Measurements from ENCODE around the gene EMC6.

- TF ChIP-seq CTCF (CRISPR knock-in tag; IDR thresholded peaks at IDR 0.05), result no peak
- TF ChIP-seq EP300 (IDR thresholded peaks at IDR 0.05; ENCODE audit: low read depth in 2 of 2, low read length in 2 of 2), result no peak
- TF ChIP-seq EP300 (CRISPR knock-in tag; IDR thresholded peaks at IDR 0.05; ENCODE audit: borderline replicate concordance), result no peak
- no peak for TF ChIP-seq ATM (IDR thresholded peaks at IDR 0.05; ENCODE audit: borderline replicate concordance)
- no peak for TF ChIP-seq POLR2A (IDR thresholded peaks at IDR 0.05; ENCODE audit: insufficient read depth in 1 of 2, low read depth in 2 of 2, low read length in 2 of 2)
- no peak for TF ChIP-seq TARDBP (CRISPR knock-in tag; IDR thresholded peaks at IDR 0.05)
- no peak for TF ChIP-seq ZNF589 (CRISPR knock-in tag; conservative IDR thresholded peaks at IDR 0.05)
- TF ChIP-seq EEA1 (CRISPR knock-in tag; IDR thresholded peaks at IDR 0.05; ENCODE audit: borderline replicate concordance), result no peak
- no peak for TF ChIP-seq ZNF503 (CRISPR knock-in tag; IDR thresholded peaks at IDR 0.05)
- no peak for TF ChIP-seq NFE2L1 (CRISPR knock-in tag; IDR thresholded peaks at IDR 0.05; ENCODE audit: borderline replicate concordance)
- no peak for TF ChIP-seq REST (IDR thresholded peaks at IDR 0.05; ENCODE audit: borderline replicate concordance in 1 of 2, low read depth in 1 of 2, low read length in 2 of 2)
- TF ChIP-seq ZMYM2 (CRISPR knock-in tag; IDR thresholded peaks at IDR 0.05), result no peak
These were observed 23.3 kb upstream of the EMC6 start for GRCh38 chr17:3645310-3645709.

Data from HepG2 (cell line).